GM12892 (cell line): ENCODE data around the gene ARHGAP10.

Experiments
- POLR2A ChIP-seq: IDR thresholded peaks from 2 replicates; pipeline ENCODE4 v1.6.1; 2011; ENCODE audit warnings: low read depth, low read length, control low read depth
- POLR2AphosphoS5 ChIP-seq: IDR thresholded peaks from 2 replicates; pipeline ENCODE4 v1.6.1; 2011; ENCODE audit warnings: low read depth, low read length, control low read depth

DNA sequence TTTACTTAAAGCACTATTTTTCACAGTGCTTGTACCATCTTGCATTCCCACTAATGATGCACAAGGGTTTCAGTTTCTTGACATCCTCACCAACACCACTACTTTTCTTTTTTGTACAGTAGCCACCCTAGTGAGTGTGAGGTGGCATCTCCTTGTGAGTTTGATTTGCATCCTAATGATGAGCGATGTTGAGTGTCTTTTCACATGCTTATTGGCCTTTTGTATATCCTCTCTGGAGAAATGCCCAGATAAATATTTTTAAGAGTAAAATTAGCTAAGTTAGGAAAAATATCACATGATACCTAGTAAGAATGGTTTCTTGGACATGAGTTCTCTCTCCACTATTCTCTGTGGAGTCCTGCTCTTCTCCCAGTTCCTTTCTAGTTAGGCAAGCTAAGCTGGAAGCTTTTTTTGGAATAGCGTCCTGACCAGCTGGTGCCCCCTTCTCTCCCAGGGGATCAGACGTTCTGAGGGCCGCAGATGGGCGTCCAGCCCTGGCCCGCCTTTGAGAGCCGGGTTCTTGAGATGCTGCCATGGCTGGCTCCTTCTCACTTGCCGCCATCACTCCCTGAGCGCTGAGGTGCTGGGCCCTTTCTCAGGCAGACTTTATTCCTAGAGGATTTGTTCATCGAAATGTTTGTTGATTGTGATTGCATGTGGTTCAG lies 132.1 kb downstream of the ARHGAP10 start:
- TF ChIP-seq POLR2A (no peak), POLR2AphosphoS5 (no peak)
